HEK293 (cell line): Measurements from ENCODE around the gene NXPH1.

Experiments used
- ZNF239 ChIP-seq: fragments of 450-650 bp; formaldehyde crosslinking; IDR thresholded peaks from 2 replicates; pipeline ENCODE4 v1.5.1; 2016; ENCODE audit warnings: missing biosample characterization, missing genetic modification characterization
- TF ChIP-seq, protein P1 (sequence below): fragments of 450-650 bp; formaldehyde crosslinking; IDR thresholded peaks from 2 replicates; pipeline ENCODE4 v1.5.1; 2016; ENCODE audit warnings: missing biosample characterization, missing genetic modification characterization
- TF ChIP-seq, protein P2 (sequence below): fragments of 450-650 bp; formaldehyde crosslinking; IDR thresholded peaks from 2 replicates; pipeline ENCODE4 v1.5.1; 2016; ENCODE audit warnings: missing biosample characterization, missing genetic modification characterization, borderline replicate concordance
- TF ChIP-seq, protein P3 (sequence below): fragments of 450-650 bp; formaldehyde crosslinking; IDR thresholded peaks from 2 replicates; pipeline ENCODE4 v1.5.1; 2016; ENCODE audit warnings: missing biosample characterization, missing genetic modification characterization

DNA sequence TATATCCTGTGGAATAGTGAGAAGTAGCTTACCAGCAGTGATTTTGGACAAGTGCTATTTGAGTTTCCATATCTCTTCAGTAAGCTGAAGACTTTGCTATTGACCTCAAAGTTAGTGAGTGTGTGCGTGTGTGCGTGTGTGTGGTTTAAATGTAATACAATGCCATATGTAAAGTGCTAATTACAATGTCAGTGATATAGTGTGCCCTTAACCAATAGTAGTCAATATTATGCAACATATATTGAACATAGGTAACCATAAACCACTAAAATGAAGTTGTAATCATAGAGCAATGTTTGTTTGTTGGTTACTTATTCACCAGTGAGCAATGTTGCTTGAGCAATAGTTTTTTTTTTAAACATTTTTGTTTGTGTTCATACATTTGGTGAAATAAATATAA, 309.4 kb downstream of the NXPH1 start:
- TF ChIP-seq, protein P1, sequence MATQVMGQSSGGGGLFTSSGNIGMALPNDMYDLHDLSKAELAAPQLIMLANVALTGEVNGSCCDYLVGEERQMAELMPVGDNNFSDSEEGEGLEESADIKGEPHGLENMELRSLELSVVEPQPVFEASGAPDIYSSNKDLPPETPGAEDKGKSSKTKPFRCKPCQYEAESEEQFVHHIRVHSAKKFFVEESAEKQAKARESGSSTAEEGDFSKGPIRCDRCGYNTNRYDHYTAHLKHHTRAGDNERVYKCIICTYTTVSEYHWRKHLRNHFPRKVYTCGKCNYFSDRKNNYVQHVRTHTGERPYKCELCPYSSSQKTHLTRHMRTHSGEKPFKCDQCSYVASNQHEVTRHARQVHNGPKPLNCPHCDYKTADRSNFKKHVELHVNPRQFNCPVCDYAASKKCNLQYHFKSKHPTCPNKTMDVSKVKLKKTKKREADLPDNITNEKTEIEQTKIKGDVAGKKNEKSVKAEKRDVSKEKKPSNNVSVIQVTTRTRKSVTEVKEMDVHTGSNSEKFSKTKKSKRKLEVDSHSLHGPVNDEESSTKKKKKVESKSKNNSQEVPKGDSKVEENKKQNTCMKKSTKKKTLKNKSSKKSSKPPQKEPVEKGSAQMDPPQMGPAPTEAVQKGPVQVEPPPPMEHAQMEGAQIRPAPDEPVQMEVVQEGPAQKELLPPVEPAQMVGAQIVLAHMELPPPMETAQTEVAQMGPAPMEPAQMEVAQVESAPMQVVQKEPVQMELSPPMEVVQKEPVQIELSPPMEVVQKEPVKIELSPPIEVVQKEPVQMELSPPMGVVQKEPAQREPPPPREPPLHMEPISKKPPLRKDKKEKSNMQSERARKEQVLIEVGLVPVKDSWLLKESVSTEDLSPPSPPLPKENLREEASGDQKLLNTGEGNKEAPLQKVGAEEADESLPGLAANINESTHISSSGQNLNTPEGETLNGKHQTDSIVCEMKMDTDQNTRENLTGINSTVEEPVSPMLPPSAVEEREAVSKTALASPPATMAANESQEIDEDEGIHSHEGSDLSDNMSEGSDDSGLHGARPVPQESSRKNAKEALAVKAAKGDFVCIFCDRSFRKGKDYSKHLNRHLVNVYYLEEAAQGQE = no peak
- TF ChIP-seq, protein P2, sequence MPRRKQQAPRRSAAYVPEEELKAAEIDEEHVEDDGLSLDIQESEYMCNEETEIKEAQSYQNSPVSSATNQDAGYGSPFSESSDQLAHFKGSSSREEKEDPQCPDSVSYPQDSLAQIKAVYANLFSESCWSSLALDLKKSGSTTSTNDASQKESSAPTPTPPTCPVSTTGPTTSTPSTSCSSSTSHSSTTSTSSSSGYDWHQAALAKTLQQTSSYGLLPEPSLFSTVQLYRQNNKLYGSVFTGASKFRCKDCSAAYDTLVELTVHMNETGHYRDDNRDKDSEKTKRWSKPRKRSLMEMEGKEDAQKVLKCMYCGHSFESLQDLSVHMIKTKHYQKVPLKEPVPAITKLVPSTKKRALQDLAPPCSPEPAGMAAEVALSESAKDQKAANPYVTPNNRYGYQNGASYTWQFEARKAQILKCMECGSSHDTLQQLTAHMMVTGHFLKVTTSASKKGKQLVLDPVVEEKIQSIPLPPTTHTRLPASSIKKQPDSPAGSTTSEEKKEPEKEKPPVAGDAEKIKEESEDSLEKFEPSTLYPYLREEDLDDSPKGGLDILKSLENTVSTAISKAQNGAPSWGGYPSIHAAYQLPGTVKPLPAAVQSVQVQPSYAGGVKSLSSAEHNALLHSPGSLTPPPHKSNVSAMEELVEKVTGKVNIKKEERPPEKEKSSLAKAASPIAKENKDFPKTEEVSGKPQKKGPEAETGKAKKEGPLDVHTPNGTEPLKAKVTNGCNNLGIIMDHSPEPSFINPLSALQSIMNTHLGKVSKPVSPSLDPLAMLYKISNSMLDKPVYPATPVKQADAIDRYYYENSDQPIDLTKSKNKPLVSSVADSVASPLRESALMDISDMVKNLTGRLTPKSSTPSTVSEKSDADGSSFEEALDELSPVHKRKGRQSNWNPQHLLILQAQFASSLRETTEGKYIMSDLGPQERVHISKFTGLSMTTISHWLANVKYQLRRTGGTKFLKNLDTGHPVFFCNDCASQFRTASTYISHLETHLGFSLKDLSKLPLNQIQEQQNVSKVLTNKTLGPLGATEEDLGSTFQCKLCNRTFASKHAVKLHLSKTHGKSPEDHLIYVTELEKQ (tag by site-specific recombination) = no peak
- TF ChIP-seq ZNF239 (tag by site-specific recombination) = no peak
- TF ChIP-seq, protein P3, sequence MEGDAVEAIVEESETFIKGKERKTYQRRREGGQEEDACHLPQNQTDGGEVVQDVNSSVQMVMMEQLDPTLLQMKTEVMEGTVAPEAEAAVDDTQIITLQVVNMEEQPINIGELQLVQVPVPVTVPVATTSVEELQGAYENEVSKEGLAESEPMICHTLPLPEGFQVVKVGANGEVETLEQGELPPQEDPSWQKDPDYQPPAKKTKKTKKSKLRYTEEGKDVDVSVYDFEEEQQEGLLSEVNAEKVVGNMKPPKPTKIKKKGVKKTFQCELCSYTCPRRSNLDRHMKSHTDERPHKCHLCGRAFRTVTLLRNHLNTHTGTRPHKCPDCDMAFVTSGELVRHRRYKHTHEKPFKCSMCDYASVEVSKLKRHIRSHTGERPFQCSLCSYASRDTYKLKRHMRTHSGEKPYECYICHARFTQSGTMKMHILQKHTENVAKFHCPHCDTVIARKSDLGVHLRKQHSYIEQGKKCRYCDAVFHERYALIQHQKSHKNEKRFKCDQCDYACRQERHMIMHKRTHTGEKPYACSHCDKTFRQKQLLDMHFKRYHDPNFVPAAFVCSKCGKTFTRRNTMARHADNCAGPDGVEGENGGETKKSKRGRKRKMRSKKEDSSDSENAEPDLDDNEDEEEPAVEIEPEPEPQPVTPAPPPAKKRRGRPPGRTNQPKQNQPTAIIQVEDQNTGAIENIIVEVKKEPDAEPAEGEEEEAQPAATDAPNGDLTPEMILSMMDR (tag by site-specific recombination) = no peak
